Epithelial cell of proximal tubule (primary cell): ENCODE data around the gene CD58. TPM values are rescaled to one million over a fixed set of nuclear protein-coding genes. Genes with fewer than 3 reads are reported as not detected.

Source experiments
- DNase-seq: peaks from one replicate; pipeline ENCODE4 v3.0.0-alpha.2; 2011; ENCODE audit warnings: low read depth
- H3K4me3 ChIP-seq: 2 replicates; pipeline ENCODE4 v1.5.1; 2011; ENCODE audit warnings: low read depth, mild to moderate bottlenecking, low read length
- total RNA-seq: library from RNA; depleted of rRNA; stranded (reverse); fragments of >200 nt; gene quantifications from 2 replicates; pipeline ENCODE4 v1.2.3, GENCODE V29; 2015
- TF ChIP-seq, protein P1 (sequence below): conservative IDR thresholded peaks from 2 replicates; pipeline ENCODE4 v1.5.1; 2012; ENCODE audit warnings: low read depth, mild to moderate bottlenecking, low read length

Gene CD58
- total RNA-seq, 1 donor from 2014 or later: 14.2 TPM

DNA sequence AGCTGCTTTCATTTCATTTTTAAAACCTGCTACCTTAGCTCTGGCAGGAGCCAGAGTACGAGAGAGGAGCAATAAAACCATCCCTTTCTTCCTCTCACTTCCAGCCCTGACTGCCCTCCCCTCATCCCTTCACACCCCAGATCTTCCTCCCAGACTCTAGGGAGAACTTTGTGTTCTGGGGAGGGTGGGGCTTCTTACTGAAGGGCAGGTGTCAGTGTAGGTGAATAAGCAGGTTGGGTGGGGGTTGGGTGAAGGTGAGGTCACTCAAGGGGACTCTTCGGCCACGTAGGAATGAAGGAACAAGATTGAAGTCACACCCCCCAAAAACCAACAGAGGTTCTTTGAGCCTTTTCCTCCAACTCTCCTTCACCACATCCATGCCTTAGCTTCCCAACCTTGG is 88.9 kb downstream of the CD58 start:
- no peak overlapping the region for H3K4me3 ChIP-seq
- TF ChIP-seq, protein P1, sequence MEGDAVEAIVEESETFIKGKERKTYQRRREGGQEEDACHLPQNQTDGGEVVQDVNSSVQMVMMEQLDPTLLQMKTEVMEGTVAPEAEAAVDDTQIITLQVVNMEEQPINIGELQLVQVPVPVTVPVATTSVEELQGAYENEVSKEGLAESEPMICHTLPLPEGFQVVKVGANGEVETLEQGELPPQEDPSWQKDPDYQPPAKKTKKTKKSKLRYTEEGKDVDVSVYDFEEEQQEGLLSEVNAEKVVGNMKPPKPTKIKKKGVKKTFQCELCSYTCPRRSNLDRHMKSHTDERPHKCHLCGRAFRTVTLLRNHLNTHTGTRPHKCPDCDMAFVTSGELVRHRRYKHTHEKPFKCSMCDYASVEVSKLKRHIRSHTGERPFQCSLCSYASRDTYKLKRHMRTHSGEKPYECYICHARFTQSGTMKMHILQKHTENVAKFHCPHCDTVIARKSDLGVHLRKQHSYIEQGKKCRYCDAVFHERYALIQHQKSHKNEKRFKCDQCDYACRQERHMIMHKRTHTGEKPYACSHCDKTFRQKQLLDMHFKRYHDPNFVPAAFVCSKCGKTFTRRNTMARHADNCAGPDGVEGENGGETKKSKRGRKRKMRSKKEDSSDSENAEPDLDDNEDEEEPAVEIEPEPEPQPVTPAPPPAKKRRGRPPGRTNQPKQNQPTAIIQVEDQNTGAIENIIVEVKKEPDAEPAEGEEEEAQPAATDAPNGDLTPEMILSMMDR: no peak
- DNase-seq: no peak

DNA sequence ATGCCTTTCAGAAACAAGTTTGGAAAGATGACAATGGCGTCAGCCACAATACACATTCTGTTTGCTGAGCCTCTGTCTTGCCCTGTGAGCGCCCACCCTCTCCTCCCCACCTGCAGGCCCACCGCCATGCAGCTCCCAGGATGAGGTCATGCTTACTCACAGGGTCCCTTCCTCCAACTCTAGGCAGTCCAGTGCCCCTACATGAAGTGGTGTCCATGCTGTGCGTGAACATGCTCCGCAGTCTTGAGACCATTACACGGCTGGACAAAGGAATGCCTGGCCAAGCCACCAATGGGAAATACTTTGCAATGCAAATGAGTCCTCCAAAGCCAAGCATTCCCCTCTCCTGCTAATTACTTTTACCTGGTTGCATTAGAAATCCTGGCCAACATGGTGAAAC is 92.2 kb downstream of the CD58 start:
- TF ChIP-seq, protein P1: no peak
- H3K4me3 ChIP-seq: peak overlapping the region; percentile 7
- no peak for DNase-seq

- TF ChIP-seq, protein P1: no peak
- no peak for DNase-seq
Observed at GRCh38 chr1:116477429-116477828, 93.4 kb downstream of the CD58 start.

GRCh38 chr1:116476321-116476720 is 94.5 kb downstream of the CD58 start:
- DNase-seq: no peak
- H3K4me3 ChIP-seq: no peak overlapping the region
- TF ChIP-seq, protein P1: no peak

More at GRCh38 chr1:116477429-116477828, 93.4 kb downstream of the CD58 start:
- no peak overlapping the region for H3K4me3 ChIP-seq

DNA sequence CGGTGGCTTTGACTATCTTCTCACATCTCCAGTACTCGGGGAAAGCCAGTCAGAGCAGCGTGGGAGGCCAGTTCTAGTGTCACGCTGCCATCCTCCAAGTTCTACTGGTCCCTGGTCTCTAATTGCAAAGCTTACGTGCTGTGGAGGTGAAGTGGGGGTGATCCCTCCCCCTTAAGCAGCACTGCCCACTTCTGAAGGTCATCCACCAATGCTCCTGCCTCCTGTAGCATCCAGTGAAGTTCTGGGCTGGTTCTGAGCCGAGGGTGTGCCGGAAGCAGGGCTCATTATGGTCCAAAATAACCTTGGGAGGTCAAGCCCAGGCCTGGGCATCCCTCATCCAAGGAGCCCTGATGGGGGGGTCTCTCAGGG is 95.0 kb downstream of the CD58 start:
- H3K4me3 ChIP-seq: no peak overlapping the region
- no peak for DNase-seq
- TF ChIP-seq, protein P1: no peak

- TF ChIP-seq, protein P1: no peak
- peak; percentile 92 for DNase-seq
- no peak overlapping the region for H3K4me3 ChIP-seq
Observed at GRCh38 chr1:116474921-116475849, 95.6 kb downstream of the CD58 start.

- TF ChIP-seq, protein P1: no peak
- H3K4me3 ChIP-seq: no peak overlapping the region
- DNase-seq: peak; percentile 78
Observed at GRCh38 chr1:116472431-116472961, 98.3 kb downstream of the CD58 start.
